ENCODE measurements around the gene FBXO10.

Gene FBXO10

GRCh38 chr9:37566716-37567115 is 9.5 kb downstream of the FBXO10 start:
- TF ChIP-seq CTCF (IDR thresholded peaks at IDR 0.05): no peak
- Mint-ChIP-seq H3K4me3 (no peak overlapping the region), H3K27ac (no peak overlapping the region), H3K9me3 (peaks cover 35% of the 10 kb centered on the region), H3K4me1 (peaks cover 16% of the 10 kb centered on the region), H3K36me3 (ENCODE audit: low read depth) (peaks cover 80% of the 10 kb centered on the region), H3K27me3 (ENCODE audit: low read depth, poor library complexity) (peaks cover 3% of the 10 kb centered on the region)
- no peak for DNase-seq

- H3K27ac Mint-ChIP-seq: no peak overlapping the region
- DNase-seq: no peak
Observed at GRCh38 chr9:37565661-37566618, 10.2 kb downstream of the FBXO10 start.

GRCh38 chr9:37564916-37565315 is 11.3 kb downstream of the FBXO10 start:
- no peak for DNase-seq
- Mint-ChIP-seq H3K4me3 (no peak overlapping the region), H3K36me3 (ENCODE audit: low read depth) (peaks cover 79% of the 10 kb centered on the region), H3K27ac (no peak overlapping the region), H3K4me1 (peaks cover 11% of the 10 kb centered on the region), H3K27me3 (ENCODE audit: low read depth, poor library complexity) (peaks cover 3% of the 10 kb centered on the region), H3K9me3 (peaks cover 35% of the 10 kb centered on the region)
- TF ChIP-seq CTCF (IDR thresholded peaks at IDR 0.05): no peak

More at GRCh38 chr9:37565661-37566618, 10.2 kb downstream of the FBXO10 start:
- peaks cover 35% of the 10 kb centered on the region for H3K9me3 Mint-ChIP-seq
- H3K36me3 Mint-ChIP-seq (ENCODE audit: low read depth): peaks cover 78% of the 10 kb centered on the region
- peaks cover 11% of the 10 kb centered on the region for H3K4me1 Mint-ChIP-seq
- H3K27me3 Mint-ChIP-seq (ENCODE audit: low read depth, poor library complexity): peaks cover 3% of the 10 kb centered on the region
- no peak for TF ChIP-seq CTCF (IDR thresholded peaks at IDR 0.05)
- H3K4me3 Mint-ChIP-seq: no peak overlapping the region

- H3K27me3 Mint-ChIP-seq (ENCODE audit: low read depth, poor library complexity): peaks cover 4% of the 10 kb centered on the region
- no peak overlapping the region for H3K27ac Mint-ChIP-seq
- DNase-seq: no peak
- H3K4me1 Mint-ChIP-seq: peaks cover 11% of the 10 kb centered on the region
- H3K9me3 Mint-ChIP-seq: peaks cover 35% of the 10 kb centered on the region
- H3K4me3 Mint-ChIP-seq: no peak overlapping the region
- no peak for TF ChIP-seq CTCF (IDR thresholded peaks at IDR 0.05)
- H3K36me3 Mint-ChIP-seq (ENCODE audit: low read depth): peaks cover 81% of the 10 kb centered on the region
Observed at GRCh38 chr9:37563806-37564513, 12.2 kb downstream of the FBXO10 start.

- Mint-ChIP-seq H3K36me3 (ENCODE audit: low read depth) (peaks cover 81% of the 10 kb centered on the region), H3K27ac (no peak overlapping the region)
Observed at GRCh38 chr9:37562826-37563225, 13.4 kb downstream of the FBXO10 start.

More at GRCh38 chr9:37562826-37563225, 13.4 kb downstream of the FBXO10 start:
- no peak for TF ChIP-seq CTCF (IDR thresholded peaks at IDR 0.05)
- no peak for DNase-seq
- no peak overlapping the region for H3K4me3 Mint-ChIP-seq
- peaks cover 35% of the 10 kb centered on the region for H3K9me3 Mint-ChIP-seq
- H3K4me1 Mint-ChIP-seq: peaks cover 3% of the 10 kb centered on the region
- H3K27me3 Mint-ChIP-seq (ENCODE audit: low read depth, poor library complexity): peaks cover 4% of the 10 kb centered on the region

Data from nephron progenitor cell (in vitro differentiated cells).